Measurements from ENCODE around the gene POU5F1.

- TF ChIP-seq EZH2 (IDR thresholded peaks at IDR 0.05; ENCODE audit: low read length, missing control alignments) = no peak
- no peak for TF ChIP-seq CTCF (conservative IDR thresholded peaks at IDR 0.05 in 1 of 2, IDR thresholded peaks at IDR 0.05 in 1 of 2; ENCODE audit: low read depth in 1 of 2, low read length in 2 of 2)
Observed at GRCh38 chr6:31168606-31169005, 1.9 kb downstream of the POU5F1 start.

Data from fibroblast of lung (primary cell).